Measurements from ENCODE around the gene TBC1D22A. TPM values are rescaled to one million over a fixed set of nuclear protein-coding genes. Genes with fewer than 3 reads are reported as not detected.

TBC1D22A gene
- total RNA-seq, 1 experiment from 2014 or later: 32.6 TPM

GRCh38 chr22:46985507-46985882, 223.0 kb downstream of the TBC1D22A start:
- ChIA-PET POLR2A (no interaction called here), CTCF (no interaction called here)
- H3K9me3 Mint-ChIP-seq (ENCODE audit: unreplicated experiment): no peaks in the 10 kb centered on the region
- H3K4me3 Mint-ChIP-seq (ENCODE audit: unreplicated experiment): no peak overlapping the region
- H3K36me3 ChIP-seq (ENCODE audit: control insufficient read depth, insufficient read depth, low read length): no peaks in the 10 kb centered on the region
- no peaks in the 10 kb centered on the region for H3K4me1 ChIP-seq
- BruUV-seq (replicated peaks): no TSS peak
- no peaks in the 10 kb centered on the region for H3K9me3 ChIP-seq
- no peaks in the 10 kb centered on the region for H3K4me1 Mint-ChIP-seq (ENCODE audit: low read depth, unreplicated experiment)
- H3K4me3 ChIP-seq (ENCODE audit: low read depth, low read length): no peak overlapping the region
- H3K36me3 Mint-ChIP-seq (ENCODE audit: insufficient read depth, unreplicated experiment): peaks cover 8% of the 10 kb centered on the region
- no peak for TF ChIP-seq CTCF (IDR thresholded peaks at IDR 0.05; ENCODE audit: insufficient read depth in 1 of 2, low read depth in 1 of 2, low read length in 1 of 2, severe bottlenecking in 1 of 2, unreplicated experiment in 1 of 2)
- DNase-seq: no peak
- H3K27me3 Mint-ChIP-seq (ENCODE audit: insufficient read depth, unreplicated experiment): no peaks in the 10 kb centered on the region
- H3K27me3 ChIP-seq (replicated peaks; ENCODE audit: control insufficient read depth, insufficient read depth, low read length): no peaks in the 10 kb centered on the region
- intact Hi-C loops (cut with micrococcal nuclease; ENCODE audit: unreplicated experiment): no loop called here
- H3K27ac Mint-ChIP-seq (ENCODE audit: unreplicated experiment): no peak overlapping the region

DNA sequence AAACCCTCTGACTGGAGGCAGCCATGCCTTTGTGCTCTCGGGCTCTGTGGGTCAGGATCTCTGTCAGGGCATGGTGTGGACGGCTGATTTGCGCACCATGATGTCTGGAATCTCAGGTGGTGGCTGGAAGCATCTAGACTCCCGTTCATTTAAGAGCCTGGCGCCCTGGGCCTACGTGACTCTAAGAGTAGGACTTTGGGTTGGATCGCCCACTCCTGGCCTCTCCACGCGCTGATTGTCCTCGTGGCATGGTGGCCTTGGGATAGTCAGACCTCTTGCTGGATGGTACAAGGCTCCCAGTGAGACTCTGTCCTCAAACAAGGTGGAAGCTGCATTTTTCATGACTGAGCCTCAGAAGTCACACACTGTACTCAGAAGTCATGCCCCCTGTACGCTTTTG, 224.3 kb downstream of the TBC1D22A start:
- Mint-ChIP-seq H3K4me3 (ENCODE audit: unreplicated experiment) (no peak overlapping the region), H3K27me3 (ENCODE audit: insufficient read depth, unreplicated experiment) (no peaks in the 10 kb centered on the region), H3K4me1 (ENCODE audit: low read depth, unreplicated experiment) (no peaks in the 10 kb centered on the region), H3K36me3 (ENCODE audit: insufficient read depth, unreplicated experiment) (peaks cover 11% of the 10 kb centered on the region), H3K27ac (ENCODE audit: unreplicated experiment) (no peak overlapping the region), H3K9me3 (ENCODE audit: unreplicated experiment) (no peaks in the 10 kb centered on the region)
- no peak overlapping the region for H3K4me3 ChIP-seq (ENCODE audit: low read depth, low read length)
- ChIA-PET CTCF (no interaction called here), POLR2A (no interaction called here)
- no TSS peak for BruUV-seq (replicated peaks)
- intact Hi-C loops (cut with micrococcal nuclease; ENCODE audit: unreplicated experiment): no loop called here
- H3K36me3 ChIP-seq (ENCODE audit: control insufficient read depth, insufficient read depth, low read length): no peaks in the 10 kb centered on the region; the same call in 1 of the 2 replicates
- DNase-seq: no peak
- H3K27me3 ChIP-seq (replicated peaks; ENCODE audit: control insufficient read depth, insufficient read depth, low read length): no peaks in the 10 kb centered on the region
- H3K9me3 ChIP-seq: no peaks in the 10 kb centered on the region
- H3K4me1 ChIP-seq: no peaks in the 10 kb centered on the region
- no peak for TF ChIP-seq CTCF (IDR thresholded peaks at IDR 0.05; ENCODE audit: insufficient read depth in 1 of 2, low read depth in 1 of 2, low read length in 1 of 2, severe bottlenecking in 1 of 2, unreplicated experiment in 1 of 2)

GRCh38 chr22:46990937-46991550, 228.6 kb downstream of the TBC1D22A start:
- H3K4me1 Mint-ChIP-seq (ENCODE audit: low read depth, unreplicated experiment): peaks cover 7% of the 10 kb centered on the region
- H3K27ac Mint-ChIP-seq (ENCODE audit: unreplicated experiment): no peak overlapping the region
- BruUV-seq (replicated peaks): no TSS peak
- no peaks in the 10 kb centered on the region for H3K27me3 Mint-ChIP-seq (ENCODE audit: insufficient read depth, unreplicated experiment)
- H3K4me3 Mint-ChIP-seq (ENCODE audit: unreplicated experiment): no peak overlapping the region
- no peak for TF ChIP-seq CTCF (IDR thresholded peaks at IDR 0.05; ENCODE audit: insufficient read depth in 1 of 2, low read depth in 1 of 2, low read length in 1 of 2, severe bottlenecking in 1 of 2, unreplicated experiment in 1 of 2)
- H3K36me3 Mint-ChIP-seq (ENCODE audit: insufficient read depth, unreplicated experiment): peaks cover 20% of the 10 kb centered on the region
- H3K4me1 ChIP-seq: peaks cover 5% of the 10 kb centered on the region; the same call in 1 of the 2 replicates
- no peak overlapping the region for H3K4me3 ChIP-seq (ENCODE audit: low read depth, low read length)
- ChIA-PET POLR2A (no interaction called here), CTCF (no interaction called here)
- H3K9me3 ChIP-seq: no peaks in the 10 kb centered on the region
- H3K36me3 ChIP-seq (ENCODE audit: control insufficient read depth, insufficient read depth, low read length): no peaks in the 10 kb centered on the region; the same call in 1 of the 2 replicates
- no peak for DNase-seq
- no peaks in the 10 kb centered on the region for H3K9me3 Mint-ChIP-seq (ENCODE audit: unreplicated experiment)
- intact Hi-C loops (cut with micrococcal nuclease; ENCODE audit: unreplicated experiment): loop anchor here (10.0 kb wide), 1 partner anchor 196 kb away; no protein-coding TSS in a partner anchor
- no peaks in the 10 kb centered on the region for H3K27me3 ChIP-seq (replicated peaks; ENCODE audit: control insufficient read depth, insufficient read depth, low read length)
